Inferior parietal cortex (tissue), 1 donor: ENCODE measurements around the gene PPP1R16B.

Experiments used
- DNase-seq: peaks from one replicate; pipeline ENCODE4 v3.0.0-alpha.2; 2016; ENCODE audit errors: extremely low spot score

PPP1R16B gene

GRCh38 chr20:38875175-38875993 lies 69.9 kb downstream of the PPP1R16B start:
- DNase-seq: peak; percentile 52

GRCh38 chr20:38877483-38877882 lies 72.0 kb downstream of the PPP1R16B start:
- DNase-seq: no peak

GRCh38 chr20:38878866-38879265 lies 73.4 kb downstream of the PPP1R16B start:
- DNase-seq: no peak

GRCh38 chr20:38880952-38881735 lies 75.6 kb downstream of the PPP1R16B start:
- DNase-seq: no peak

GRCh38 chr20:38881806-38882440 lies 76.4 kb downstream of the PPP1R16B start:
- no peak for DNase-seq

- no peak for DNase-seq
Measured at GRCh38 chr20:38882600-38882999, 77.1 kb downstream of the PPP1R16B start.

- DNase-seq: peak; percentile 73
Measured at GRCh38 chr20:38883081-38883980, 77.8 kb downstream of the PPP1R16B start.

GRCh38 chr20:38883981-38884733 lies 78.7 kb downstream of the PPP1R16B start:
- no peak for DNase-seq

- no peak for DNase-seq
Measured at GRCh38 chr20:38885357-38885756, 79.9 kb downstream of the PPP1R16B start.

- no peak for DNase-seq
Measured at GRCh38 chr20:38888059-38888831, 82.7 kb downstream of the PPP1R16B start.

GRCh38 chr20:38889050-38889449 lies 83.6 kb downstream of the PPP1R16B start:
- DNase-seq: no peak

- peak; percentile 81 for DNase-seq
Measured at GRCh38 chr20:38889792-38890496, 84.4 kb downstream of the PPP1R16B start.

- DNase-seq: no peak
Measured at GRCh38 chr20:38890497-38890818, 85.0 kb downstream of the PPP1R16B start.

GRCh38 chr20:38892091-38892981 lies 86.8 kb downstream of the PPP1R16B start:
- no peak for DNase-seq

GRCh38 chr20:38893056-38893564 lies 87.6 kb downstream of the PPP1R16B start:
- no peak for DNase-seq

GRCh38 chr20:38893565-38894090 lies 88.1 kb downstream of the PPP1R16B start:
- DNase-seq: peak; percentile 83

GRCh38 chr20:38894091-38894847 lies 88.8 kb downstream of the PPP1R16B start:
- DNase-seq: peak; percentile 69
